DMS153 (cell line): Measurements from ENCODE around the gene TBC1D3B.
"Not testable (repeated sequence)": the region's sequence is repeated elsewhere in the genome, so short reads cannot be mapped to it uniquely, and the experiment has no call there.

ENCODE experiments used
- DNase-seq: peaks from one replicate; lab custom pipeline; 2025; lab: John Stamatoyannopoulos, UW

TBC1D3B gene

DNA sequence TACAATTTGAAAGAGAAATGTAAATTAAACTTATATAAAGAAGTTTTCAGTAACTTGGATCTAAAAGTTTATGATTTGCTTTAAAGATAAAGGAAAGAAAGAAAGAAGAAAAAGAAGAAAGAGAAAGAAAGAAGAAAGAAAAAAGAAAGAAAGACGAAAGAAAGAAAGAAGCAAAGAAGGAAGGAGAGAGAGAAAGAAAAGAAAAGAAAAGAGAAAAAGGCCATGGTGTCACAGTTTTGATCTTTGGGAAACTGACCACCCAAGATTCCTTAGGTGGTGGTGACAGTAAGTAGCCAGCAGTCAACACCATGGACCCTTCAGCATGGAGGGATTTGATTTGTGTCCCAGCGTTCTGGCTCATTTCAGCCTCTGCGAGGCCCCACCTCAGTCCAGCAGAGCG is 24.7 kb upstream of the TBC1D3B start:
- DNase-seq = not testable (repeated sequence)

DNA sequence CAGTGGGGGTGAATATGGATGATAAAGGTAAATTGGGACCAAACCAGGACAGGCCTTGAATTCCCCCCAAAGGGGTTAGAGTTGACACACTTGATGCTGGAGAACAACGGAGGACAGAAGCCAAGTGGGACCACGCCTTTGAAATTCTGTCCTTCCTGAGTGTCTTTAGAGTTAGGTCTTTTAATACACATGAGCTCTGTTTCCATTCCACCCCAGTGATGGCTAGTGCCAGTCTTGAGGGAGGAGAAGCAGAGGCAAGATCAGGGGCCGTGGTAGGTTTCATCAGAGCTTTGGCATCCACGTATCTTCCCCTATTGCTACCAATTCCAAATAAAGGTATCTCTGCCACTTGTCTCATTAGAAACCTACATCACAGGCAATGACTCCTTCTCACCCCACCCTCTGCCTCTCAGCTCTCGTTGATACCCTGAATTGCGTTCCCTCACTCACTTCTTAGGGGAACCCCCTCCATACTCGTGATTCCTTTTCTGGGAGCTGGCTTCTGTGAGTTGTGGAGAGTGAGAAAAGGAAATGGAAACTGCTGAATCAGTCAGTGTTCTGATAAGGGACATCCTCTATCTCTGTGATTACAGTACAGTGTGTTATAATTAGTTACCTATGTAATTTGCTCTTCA is 22.5 kb upstream of the TBC1D3B start:
- DNase-seq = no peak

DNA sequence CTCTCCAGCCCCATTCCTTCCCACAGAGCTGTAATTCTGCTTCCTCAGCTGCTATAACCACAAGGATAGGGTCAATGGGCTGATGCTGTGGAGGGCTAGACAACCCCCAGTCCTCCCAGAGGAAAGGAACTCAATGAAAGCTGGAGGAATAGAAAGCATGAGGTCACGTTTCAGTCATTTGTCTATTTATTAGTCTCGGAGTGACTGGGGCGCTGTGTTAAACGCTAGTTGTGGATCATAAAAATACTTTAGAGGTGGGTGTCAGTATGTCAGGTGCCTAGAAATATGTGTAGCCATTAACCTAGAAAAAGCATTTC is 20.9 kb upstream of the TBC1D3B start:
- no peak for DNase-seq

DNA sequence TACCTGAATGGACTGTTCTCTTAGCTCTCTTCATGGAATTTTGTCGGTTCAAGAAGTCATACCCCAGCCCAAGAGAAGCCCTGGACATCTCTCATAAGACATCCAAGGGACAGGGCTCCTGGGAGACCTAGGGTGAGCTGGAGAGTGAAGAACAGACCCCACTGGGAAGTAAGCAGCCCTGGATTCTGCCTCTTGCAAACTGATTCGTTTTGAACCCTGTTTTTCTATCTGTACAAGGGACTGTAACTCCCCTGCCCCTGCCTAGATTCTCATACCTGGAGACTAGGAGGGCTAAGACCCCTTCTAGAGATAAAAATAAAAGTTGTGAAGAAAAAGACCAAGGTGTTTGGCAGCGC is 19.7 kb upstream of the TBC1D3B start:
- DNase-seq = no peak

DNA sequence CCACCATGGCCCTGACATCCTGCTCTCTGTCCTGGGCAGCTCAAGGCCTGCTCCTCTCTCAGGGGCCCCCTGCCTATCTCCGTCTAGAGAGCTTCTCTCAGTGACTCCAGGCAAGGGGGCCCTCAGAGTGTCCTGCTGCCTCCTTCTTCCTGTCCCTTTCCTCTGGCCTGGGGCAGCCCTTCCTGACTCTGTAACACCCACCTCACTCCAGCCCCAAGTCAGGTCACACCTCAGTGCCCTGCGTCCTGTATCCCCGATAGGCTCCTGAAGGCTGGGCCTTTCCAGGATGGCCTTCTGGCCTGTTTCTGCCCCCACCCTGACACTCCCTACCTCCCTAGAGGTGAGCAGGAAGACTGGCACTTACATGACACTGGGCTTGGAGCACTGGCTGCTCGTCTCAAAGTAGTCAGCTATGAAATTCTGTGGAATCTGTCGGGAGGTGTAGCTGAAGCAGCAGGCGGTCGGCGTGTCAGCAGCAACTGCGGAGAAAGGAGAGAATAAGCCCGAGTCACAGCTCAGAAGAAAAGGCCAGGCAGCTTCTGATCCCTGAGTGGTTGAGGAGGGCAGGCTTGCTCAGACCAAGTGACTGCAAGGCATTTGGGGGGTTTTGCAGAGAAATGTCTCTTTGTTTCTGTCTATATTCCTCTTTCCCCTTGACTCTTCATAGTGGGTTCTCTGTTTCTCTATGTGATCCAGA is 19.1 kb upstream of the TBC1D3B start:
- no peak for DNase-seq

DNA sequence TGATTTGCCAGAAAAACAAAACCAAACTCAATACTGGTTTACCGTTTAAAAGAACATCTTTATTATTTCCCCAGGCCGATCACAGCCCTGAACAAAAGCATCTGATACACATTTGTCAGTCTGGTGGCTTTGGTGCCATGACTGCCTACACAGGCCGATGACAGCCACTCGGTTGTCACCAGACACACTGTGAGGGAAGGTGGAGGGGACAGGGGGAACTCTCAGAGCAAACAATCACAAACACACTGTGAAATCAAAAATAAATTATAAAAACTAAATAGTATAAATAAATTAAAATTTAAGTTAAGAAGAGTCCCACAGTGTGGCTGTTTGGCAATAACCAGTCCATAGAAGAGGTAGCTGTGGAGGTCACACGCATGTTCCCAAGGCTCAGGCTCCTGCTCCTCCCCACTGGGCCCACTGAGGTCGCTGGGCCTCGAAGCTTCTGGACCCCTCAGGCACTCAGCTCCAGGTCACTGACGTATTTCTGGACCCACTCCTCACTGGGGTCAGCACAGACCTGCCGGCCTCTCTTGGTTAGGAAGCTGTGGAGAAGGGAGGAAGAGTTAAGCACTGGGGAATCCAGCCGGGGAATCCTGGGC is 18.5 kb upstream of the TBC1D3B start:
- DNase-seq = not testable (repeated sequence)

DNA sequence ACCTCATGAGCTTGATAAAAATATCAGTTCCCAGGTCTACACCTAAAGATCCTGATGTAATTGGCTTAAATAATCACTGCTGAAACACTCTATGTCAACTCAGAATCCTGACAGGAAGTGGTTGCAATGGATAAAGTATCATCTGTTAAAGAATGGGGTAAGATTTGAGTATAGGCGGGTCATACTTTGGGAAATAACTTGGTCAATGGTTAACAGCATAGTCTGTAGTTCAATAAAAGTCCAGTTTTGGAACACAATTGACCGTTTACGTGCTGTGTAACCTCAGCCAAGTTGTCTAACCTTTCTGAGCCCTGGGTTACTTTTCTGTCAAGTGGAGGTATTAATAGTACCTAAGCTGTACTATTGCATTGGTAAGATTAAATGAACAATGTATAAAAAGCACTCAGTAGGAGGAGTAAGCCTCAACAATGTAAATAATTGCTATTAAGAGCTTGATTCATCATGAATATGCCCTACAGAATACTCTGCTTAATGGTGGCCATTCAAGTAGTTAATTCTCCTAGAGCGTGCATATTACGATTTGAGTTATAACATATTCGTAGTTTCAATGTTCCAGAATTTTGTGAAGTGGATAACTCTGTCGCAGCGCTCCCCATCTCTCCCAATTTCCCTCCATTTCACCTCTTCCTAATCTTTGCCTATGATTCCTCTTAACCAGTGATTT is 17.9 kb upstream of the TBC1D3B start:
- DNase-seq = not testable (repeated sequence)

DNA sequence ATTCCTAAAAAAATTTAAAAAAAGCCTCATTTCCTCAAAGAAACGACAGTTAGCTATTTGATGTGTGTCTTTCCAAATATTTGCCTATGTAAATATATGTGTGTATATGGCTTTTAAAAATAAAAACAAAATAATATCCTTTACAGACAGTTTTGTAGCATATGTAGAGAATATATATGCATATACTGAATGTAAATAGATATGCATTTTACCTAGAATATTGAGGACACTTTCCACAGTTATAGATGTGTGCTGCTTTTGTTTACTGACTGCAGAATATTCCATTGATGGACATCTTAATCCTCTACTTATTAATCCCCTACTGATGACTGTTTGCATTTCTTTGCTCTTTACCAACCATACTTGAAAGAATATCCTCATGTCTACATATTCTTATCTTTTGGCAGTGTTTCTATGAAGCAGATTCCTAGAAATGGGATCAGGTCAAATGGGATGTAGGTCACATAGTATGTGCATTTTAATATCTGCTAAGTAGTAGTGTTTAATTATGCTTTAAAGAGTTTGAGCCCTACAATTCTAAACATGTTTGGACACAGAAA is 16.9 kb upstream of the TBC1D3B start:
- DNase-seq = no peak

DNA sequence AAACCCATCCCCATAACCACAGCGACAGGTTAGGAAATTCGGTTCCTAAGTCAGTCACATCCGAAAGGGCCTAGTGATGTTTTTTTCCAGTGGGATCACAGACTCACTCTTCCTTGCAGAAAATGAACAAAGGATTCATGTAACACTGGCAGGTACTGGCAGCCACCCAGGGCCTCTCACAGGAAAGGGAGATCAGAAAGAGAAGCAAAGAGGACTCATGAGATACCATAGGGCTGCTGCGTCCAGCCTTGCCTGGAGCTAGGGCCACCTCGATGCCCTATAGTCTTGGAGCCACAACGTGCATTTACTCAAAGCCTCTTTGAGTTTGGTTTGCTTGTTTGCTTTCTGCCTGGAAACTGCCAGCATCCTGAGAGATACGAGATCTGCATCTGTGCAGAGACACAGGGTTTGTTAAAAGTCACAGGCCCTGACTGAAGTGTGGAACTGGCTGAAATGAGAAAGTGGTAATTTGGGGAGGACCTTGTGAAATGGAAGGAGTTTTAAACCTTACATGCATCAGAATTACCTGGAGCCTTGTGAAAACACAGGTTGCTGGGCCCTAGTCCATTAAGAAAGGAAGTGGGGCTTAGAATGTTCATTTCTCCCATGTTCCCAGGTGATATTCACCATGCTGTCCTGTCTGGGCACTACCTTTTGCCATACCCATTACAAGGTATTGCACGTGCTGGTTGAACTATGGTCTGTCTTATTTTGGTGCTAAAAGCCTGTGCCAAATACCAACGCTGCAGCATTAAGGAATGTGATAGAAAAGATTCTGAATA is 14.3 kb upstream of the TBC1D3B start:
- not testable (repeated sequence) for DNase-seq

DNA sequence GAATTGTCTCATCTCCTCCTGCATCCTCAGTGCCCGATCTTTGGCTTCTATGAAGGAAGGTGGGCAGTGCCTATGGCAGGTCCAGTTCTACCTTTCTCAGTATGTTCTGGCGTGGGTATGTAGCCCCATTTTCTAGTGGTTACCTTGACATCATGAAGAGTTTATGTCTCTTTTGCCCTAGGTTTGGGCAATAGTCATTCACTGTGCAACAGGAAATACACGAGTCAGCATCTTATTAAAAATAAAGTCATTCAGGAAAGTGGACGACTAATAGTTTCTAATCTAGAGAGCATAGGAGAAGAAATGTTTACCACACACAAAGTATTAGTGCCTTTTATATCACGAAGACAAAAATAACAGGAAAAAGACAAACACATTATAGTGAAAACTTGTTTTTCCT is 13.6 kb upstream of the TBC1D3B start:
- not testable (repeated sequence) for DNase-seq

DNA sequence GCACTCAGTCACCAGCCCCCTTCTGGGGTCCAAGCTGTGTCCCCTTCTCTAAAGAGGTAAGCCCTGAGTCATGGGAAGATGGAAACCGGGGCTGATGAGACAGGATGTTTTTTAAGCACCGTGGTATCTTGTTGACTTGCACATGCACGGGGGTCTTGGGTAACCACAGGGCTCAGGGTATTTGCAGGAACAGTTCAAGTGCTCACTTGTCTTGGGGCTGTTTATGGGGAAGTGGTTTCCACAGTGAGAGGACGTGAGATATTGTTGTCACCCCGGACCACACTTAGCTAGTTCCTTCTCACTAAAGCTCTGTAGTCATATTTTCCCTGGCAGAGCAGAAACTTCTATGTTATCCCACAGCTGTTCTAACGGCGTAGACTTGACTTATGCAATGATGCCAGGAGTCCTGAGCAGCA is 12.5 kb upstream of the TBC1D3B start:
- no peak for DNase-seq

DNA sequence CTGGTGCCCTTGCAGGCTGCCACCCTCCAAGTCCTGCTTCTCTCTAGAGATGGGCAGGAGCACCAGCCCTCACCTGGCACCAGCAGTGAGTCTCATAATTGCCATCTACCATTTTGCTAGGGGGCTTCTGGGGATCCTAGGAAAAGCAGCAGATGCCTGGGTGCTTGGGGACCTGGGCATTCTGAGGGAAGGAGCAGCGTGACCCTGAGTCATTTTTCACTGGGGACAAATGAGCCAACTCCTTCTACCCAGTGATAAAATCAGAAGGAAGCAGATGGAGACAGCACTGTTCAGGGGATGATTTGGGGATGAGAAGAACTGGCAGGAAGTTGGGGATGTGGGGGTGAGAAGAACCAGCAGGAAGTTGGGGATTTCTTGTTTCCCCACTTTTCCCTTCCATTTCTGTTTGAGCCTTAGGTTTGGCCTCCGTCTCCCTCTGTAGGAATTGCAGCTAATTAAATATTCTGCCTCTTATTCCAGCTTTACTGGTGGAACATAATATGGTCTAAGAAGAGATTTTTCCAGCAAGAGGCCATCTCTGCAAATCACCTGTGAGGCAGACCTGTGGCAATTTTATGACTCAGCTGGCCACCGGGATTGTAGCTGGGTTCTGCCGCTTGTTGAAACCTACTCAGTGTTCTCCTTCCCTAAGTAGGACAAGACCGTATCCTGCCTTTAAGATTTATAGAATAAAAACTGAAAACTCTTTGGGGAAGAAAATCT is 11.7 kb upstream of the TBC1D3B start:
- not testable (repeated sequence) for DNase-seq

DNA sequence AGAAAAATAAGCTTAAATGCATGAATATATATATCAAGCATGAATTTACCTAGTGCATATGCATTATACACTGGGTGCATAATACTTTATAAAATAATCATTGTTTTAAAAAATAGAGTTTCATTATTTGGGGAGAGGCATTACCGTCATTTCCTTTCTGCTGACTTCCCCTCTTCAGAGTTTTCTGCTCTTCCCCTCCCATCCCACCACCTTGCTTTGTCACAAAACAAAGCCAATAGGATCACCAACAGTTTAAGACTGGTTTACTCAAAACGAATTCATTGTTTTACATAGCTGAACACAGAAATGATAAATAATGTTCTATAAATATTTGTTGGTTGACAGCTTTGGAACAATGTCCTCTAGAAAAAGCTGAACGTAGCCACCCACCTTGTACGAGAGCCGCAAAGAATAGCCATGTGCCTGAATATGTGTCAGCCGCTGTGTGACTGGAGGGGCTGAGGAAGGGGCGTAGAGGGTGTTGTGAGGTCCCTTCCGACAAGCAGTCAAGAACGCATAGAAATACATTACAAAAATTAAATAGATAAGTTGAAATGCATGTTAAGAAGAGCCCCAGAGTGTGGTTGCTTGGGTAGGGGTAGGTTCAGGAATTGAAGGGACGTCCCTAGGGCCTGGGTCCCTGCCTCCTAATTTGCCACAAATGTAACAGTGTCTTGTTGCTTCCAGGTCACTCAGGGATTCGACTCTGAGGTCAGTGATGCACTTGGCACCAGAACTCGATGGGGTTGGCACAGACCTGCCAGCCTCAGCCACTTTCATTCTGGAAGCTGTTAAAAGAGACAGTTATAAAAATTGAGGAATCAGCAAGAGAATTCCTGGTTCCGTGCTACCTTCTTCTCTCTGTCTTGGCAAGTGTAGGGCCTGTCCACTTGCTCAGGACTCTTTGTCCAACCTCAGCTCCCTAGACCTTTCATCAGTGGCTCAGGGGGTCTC is 10.7 kb upstream of the TBC1D3B start:
- not testable (repeated sequence) for DNase-seq

DNA sequence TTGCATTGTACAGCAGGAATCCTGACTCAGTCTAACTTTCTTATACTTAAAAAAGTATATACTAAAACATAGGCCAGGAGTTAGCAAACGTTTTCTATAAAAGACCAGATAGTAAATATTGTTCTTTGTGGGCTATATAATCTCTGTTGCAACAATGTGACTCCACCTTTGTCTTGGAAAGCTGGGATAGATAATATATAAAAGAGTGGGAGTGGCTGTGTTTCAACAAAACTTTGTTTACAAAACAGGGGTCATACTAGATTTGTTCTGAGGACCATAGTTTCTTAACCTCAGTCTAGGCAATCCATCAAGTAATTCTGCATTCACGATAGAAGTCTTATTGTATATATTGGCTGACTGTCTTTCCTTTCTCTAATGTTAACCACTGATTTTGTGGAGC is 9.0 kb upstream of the TBC1D3B start:
- no peak for DNase-seq

DNA sequence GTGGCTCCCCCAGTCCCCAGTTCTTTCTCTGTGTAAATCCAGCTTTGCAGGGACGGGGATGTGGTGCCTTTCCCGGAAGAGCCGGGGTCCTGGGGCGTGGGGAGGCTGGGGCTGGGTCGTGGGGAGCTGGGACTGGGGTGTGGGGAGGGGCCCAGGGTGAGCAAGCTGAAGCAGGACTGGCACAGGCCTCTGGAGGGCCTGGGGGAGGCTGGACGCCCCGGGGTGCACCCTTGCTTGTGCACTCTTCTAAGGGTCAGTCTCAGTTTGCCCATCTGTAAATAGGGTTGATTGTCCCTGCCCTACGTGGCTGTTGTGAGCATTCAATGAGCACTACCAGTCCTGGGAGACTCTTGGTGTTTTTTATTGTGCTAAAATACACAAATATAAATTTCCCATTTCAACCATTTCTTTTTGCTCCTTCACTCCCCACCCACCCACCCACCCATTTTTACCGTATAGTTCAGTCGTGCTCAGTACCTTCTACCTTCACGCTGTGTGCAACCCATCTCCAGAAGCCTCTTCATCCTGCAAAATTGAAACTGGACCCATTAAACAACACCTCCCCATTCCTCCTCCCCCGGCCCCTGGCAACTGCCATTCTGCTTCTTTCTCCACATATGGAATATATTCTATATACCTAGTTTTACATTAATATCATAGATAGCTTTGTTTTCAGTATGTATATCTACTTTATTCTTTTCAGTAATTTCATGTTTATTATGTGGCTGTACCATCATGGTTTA is 7.8 kb upstream of the TBC1D3B start:
- DNase-seq = no peak

DNA sequence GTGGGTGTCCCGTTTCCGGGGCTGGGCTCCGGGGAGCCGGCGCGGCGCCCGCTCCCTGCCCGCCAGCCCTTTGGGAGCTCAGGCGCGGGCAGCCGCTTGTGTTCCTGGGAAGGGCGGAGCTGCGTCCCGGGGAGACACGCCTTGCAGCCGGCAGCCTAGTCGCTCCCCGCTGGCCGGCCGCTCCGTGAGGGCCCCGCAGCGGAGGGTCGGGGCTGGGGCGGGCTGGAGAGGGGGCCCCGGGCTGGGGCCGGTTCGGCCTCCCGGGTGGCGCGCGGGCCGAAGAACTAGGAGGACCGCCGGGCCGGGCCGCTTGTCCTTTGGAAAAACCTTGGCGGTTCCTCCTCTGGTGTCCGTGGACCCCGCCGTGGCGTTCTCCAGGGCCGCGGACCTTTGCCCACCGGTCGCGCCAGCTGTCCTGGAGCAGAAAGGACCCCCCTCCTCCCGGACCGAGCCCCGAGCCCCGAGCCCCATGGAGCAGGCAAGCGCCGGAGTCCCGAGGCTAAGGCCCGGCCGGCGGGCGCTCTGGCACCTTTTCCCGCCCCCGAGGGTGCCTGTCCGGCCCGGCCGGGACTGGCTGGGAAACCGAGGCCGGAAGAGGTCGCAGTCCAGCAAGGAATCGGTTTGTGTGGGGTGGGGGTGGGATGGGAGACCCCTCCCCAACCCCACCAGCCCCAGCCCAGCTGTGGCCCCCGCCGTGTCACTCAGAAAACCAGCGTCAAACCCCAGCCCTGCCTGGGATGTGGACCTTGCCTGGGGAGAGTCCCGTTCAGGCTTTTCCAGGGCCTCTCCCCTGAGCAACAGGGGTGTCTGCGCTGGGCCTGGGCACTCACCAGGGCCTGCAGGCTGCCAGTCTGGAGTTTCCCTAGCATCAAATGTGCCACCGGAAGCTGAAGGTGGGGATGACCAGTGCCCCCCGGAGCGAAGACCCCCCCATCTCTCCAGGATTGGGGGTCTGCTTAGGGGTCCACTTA is 6.8 kb upstream of the TBC1D3B start:
- no peak for DNase-seq

DNA sequence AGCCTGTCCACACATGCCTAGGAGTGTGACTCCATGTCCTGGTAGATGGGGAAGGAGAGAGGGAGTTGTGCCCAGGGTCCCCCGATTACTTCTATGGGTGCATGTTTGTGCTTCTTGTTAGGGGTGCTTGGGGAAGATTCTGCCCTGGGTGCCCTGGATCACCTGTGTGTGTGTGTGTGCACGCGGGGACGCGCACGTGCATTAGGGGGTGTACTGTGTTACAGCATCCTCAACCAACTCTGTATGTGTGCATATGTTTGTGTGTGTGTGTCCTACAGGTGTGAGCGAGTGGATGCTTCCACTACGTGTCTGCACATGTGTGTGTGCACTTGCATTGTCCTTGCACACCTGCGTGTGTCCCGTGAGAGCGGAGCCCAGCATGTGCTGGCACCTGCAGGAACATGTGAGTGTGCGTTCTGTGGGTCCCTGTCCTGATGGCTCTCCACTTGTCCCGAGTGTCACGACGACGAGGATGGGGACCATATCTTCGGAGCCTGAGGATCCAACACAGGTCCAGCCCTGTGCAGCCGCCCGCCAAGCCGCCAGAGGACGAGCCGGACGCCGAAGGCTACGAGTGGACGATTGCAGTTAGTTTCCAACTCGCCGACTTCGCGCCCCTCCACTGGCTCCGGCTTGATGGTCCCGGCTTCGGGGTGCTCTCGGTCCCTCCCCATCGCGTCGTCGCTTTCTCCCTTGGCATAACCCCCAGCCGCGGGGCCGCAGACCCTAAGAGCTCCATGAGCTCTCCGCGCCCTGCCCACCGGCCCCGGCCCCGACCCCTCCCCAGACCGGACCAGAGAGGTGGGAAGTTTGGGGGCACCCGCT is 6.0 kb upstream of the TBC1D3B start:
- DNase-seq = no peak
